GM19035 (cell line): ENCODE results near the gene FLT3LG.
A peak's percentile ranks its signal among the peaks of the same experiment; 100 is the strongest.
"Not testable (repeated sequence)": the region's sequence is repeated elsewhere in the genome, so short reads cannot be mapped to it uniquely, and the experiment has no call there.

Source experiments
- ATAC-seq: cut with Tn5 transposase; IDR thresholded peaks from one replicate; pipeline ENCODE4 v1.9.1; 2021; ENCODE audit not compliant: unreplicated experiment

Gene FLT3LG

DNA sequence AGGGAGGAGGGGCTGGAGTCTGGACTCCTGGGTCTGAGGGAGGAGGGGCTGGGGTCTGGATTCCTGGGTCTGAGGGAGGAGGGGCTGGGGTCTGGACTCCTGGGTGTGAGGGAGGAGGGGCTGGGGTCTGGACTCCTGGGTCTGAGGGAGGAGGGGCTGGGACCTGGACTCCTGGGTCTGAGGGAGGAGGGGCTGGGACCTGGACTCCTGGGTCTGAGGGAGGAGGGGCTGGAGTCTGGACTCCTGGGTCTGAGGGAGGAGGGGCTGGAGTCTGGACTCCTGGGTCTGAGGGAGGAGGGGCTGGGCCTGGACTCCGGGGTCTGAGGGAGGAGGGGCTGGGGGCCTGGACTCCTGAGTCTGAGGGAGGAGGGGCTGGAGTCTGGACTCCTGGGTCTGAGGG lies 12.9 kb upstream of the FLT3LG start:
- not testable (repeated sequence) for ATAC-seq

GRCh38 chr19:49461656-49462055 lies 12.4 kb upstream of the FLT3LG start:
- no peak for ATAC-seq

DNA sequence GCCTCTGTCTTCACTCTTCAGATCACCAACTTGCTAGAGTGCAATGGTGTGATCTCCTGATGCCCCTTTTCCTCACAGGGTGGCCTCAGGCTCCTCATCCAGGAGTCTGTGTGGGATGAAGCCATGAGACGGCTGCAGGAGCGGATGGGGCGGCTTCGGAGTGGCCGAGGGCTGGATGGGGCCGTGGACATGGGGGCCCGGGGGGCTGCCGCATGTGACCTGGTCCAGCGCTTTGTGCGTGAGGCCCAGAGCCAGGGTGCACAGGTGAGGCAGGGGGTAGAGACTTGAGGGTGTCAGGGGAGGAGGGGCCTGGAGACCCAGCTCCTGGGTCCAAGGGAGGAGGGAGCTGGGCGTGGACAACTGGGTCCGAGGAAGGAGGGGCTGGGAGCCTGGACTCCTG lies 11.5 kb upstream of the FLT3LG start:
- no peak for ATAC-seq

GRCh38 chr19:49463960-49464740 lies 9.9 kb upstream of the FLT3LG start:
- no peak for ATAC-seq

DNA sequence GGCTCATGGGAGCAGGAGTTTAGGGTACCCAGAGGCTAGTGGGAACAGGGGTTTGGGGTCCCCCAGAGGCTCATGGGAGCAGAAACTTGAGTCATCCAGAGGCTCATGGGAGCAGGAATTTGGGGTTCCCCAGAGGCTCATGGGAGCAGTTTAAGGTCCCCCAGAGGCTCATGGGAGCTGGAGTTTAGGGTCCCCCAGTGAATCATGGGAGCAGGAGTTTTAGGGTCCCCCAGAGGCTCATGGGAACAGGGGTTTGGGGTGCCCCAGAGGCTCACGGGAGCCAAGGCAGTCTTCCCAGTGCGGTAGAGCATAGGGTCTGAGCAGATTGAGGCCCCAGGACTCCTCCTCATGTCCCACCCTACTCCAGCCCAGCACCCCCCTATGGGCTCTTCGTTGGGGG lies 8.6 kb upstream of the FLT3LG start:
- ATAC-seq, result no peak

- no peak for ATAC-seq
Measured at GRCh38 chr19:49468199-49468598, 5.8 kb upstream of the FLT3LG start.

GRCh38 chr19:49468746-49469447 lies 5.1 kb upstream of the FLT3LG start:
- peak; percentile 63 for ATAC-seq

GRCh38 chr19:49469828-49470614 lies 4.0 kb upstream of the FLT3LG start:
- ATAC-seq, result peak; percentile 53

- no peak for ATAC-seq
Measured at GRCh38 chr19:49470615-49470978, 3.4 kb upstream of the FLT3LG start.

DNA sequence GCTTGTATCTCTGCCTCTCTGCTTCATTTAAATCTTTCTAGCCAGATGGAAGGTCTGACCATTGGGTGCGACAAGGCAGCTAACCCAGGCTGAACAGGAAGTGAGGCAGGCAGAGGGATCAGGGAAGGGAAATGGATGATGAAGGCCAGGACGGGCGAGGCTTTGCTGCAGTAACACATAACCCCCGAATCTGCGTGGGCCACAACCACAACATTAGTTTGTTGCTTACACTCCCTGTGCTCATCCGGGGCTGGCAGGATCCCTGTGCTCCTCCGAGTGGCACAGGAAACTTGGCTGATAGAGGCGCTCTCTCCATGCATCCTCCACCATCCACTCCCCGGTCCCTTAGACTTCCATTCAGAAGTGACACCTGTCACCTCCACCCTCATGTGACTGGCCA lies 1.1 kb upstream of the FLT3LG start:
- ATAC-seq, result no peak

DNA sequence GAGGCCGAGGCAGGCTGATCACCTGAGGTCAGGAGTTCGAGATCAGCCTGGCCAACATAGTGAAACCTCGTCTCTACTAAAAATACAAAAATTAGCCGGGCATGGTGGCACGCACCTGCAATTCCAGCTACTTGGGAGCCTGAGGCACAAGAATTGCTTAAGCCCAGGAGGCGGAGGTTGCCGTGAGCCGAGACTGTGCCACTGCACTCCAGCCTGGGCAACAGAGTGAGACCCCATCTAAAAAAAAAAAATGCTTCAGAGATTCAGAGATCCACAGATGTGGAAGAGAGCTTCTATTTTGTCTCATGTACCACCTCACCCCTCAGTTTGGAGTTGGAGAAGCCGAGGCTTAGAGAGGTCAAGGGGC lies 531 bp upstream of the FLT3LG start:
- ATAC-seq, result not testable (repeated sequence)

- ATAC-seq, result no peak
Measured at GRCh38 chr19:49474542-49474924, 518 bp downstream of the FLT3LG start.

DNA sequence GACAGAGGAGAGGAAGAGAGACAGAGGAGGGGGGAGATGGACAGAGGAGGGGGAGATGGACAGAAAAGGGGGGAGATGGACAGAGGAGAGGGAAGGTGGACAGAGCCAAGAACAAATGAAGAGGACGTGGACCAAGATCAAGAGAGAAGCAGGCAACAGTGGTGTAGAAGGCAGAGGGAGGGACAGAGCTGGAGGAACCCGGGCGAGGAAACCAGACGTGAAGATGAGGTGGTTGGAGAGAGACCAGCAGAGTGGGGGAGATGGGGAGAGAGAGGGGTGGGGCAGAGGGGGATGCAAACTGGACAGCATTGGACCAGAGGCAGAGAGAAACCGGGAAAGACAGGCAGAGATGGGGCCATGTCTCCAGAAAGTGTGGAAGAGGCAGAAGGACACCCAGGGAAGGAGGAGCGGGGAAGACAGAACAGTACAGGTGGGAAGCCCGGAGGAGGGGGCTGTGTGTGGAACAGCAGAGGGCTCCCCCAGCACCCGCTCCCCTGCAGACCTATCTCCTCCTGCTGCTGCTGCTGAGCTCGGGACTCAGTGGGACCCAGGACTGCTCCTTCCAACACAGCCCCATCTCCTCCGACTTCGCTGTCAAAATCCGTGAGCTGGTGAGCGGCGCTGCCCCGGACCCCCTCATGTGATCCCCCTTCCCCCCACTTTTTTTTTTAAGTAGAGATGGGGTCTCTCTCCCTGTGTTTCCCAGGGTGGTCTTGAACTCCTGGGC lies 1.3 kb downstream of the FLT3LG start:
- ATAC-seq, result no peak

DNA sequence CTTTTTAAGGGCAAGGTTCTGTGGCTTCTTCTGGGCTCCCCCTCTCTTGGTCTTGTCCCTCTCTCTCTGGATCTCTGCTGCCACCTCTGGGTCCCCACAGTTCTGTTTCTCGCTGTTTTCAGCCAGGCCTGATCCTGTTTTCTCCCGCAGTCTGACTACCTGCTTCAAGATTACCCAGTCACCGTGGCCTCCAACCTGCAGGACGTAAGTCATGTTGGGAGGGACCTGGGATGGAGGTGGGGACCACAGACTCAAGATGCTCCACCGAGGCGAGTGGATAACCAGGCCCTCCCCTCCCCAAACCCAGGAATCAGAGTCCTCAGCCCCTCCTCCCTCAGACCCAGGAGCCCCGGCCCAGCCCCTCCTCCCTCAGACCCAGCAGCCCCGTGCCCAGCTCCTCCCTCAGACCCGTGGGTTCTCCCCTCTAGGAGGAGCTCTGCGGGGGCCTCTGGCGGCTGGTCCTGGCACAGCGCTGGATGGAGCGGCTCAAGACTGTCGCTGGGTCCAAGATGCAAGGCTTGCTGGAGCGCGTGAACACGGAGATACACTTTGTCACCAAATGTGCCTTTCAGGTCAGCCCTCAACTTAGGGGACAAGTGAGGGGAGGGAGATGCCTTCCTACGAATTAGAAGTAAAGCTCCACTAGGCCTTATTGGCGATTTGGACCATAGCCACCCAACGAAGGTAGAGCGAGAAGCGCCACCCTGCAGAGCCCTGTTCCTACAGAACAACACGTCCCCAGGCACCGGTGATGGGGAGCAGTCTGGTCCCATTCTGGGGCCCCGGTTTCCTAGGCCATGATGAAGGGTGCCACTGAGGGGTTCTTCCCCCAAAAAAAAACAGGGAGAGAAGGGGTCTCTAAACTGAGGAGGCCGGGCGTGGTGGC lies 2.2 kb downstream of the FLT3LG start:
- ATAC-seq, result no peak

DNA sequence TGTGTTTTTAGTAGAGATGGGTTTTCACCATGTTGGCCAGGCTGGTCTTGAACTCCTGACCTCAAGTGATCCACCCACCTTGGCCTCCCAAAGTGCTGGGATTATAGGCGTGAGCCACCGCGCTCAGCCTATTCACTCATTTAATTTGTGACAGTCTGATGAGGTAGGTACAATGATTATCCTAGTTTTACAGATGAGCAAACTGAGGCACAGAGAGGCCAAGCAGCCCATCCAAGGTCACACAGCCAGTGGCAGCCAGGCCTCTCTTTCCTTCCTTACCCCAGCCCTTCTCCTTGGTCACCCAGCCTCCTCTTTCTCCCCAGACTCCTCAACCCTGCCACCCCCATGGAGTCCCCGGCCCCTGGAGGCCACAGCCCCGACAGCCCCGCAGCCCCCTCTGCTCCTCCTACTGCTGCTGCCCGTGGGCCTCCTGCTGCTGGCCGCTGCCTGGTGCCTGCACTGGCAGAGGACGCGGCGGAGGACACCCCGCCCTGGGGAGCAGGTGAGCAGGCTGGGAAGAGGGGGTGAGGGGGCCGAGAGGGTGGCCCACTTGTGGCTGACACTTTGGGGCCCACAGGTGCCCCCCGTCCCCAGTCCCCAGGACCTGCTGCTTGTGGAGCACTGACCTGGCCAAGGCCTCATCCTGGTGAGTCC lies 6.1 kb downstream of the FLT3LG start:
- ATAC-seq, result no peak

- ATAC-seq, result no peak
Measured at GRCh38 chr19:49481020-49481683, 7.1 kb downstream of the FLT3LG start.

- no peak for ATAC-seq
Measured at GRCh38 chr19:49486232-49486631, 12.2 kb downstream of the FLT3LG start.

DNA sequence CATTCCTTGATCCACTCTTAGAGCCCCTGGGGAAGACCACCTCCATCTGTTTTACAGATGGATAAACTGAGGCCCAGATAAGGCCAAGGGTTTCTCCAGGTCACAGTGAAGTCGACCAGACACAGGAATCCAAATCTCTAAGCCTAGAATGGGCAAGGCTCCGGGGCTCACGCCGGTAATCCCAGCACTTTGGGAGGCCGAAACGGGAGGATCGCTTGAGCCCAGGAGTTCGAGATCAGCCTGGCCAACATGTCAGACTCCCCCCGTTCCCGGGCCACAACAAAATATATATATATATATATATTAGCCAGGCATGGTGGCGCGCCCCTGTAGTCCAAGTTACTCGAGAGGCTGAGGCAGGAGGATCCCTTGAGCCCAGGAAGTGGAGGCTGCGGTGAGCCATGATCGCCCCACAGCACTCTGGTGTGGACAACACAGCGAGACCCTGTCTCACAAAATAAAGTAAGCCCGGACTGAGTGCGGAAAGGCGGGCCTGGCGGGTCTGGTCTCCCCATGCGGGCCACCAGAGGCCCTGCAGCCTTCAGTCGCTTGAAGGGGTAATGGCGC lies 12.8 kb downstream of the FLT3LG start:
- ATAC-seq, result no peak
